ENCODE results near the gene CLDN15. TPM values are rescaled to one million over a fixed set of nuclear protein-coding genes. Genes with fewer than 3 reads are reported as not detected.

The CLDN15 gene
- total RNA-seq, 2 experiments from 2014 or later: 17.8 to 31.9 TPM

GRCh38 chr7:101239191-101239950 lies 1.8 kb upstream of the CLDN15 start:
- no peak for TF ChIP-seq EZH2phosphoT487 (IDR thresholded peaks at IDR 0.05; ENCODE audit: borderline replicate concordance, low read depth, low read length)
- Histone ChIP-seq H4K20me1 (ENCODE audit: insufficient read depth, low read length) (no peaks in the 10 kb centered on the region), H3K4me3 (ENCODE audit: low read depth, low read length, poor library complexity, severe bottlenecking) (no peak overlapping the region), H3K36me3 (ENCODE audit: insufficient read depth, low read length) (peaks cover 47% of the 10 kb centered on the region; the same call in 1 of the 2 replicates), H3K79me2 (ENCODE audit: insufficient read depth, low read depth, low read length) (peaks cover 15% of the 10 kb centered on the region; the same call in 1 of the 2 replicates), H2AFZ (ENCODE audit: low read length) (no peak overlapping the region), H3K4me2 (ENCODE audit: low read length) (no peak overlapping the region), H3K27ac (ENCODE audit: low read depth, low read length, poor library complexity, severe bottlenecking) (no peak overlapping the region), H3K4me1 (ENCODE audit: insufficient read depth, low read length, poor library complexity, severe bottlenecking) (peaks cover 9% of the 10 kb centered on the region), H3K9me2 (ENCODE audit: insufficient read depth, low read length) (no peaks in the 10 kb centered on the region), H3K9me3 (ENCODE audit: low read length) (no peaks in the 10 kb centered on the region)
- ChIA-PET CTCF (ENCODE audit: unreplicated experiment) (no interaction called here), POLR2A (no interaction called here)
- no TSS peak for BruUV-seq (replicated peaks)
- intact Hi-C loops (cut with micrococcal nuclease; ENCODE audit: unreplicated experiment): no loop called here
- DNase-seq (ENCODE audit: low spot score): no peak

GRCh38 chr7:101238226-101239182 lies 902 bp upstream of the CLDN15 start:
- peaks cover 44% of the 10 kb centered on the region; the same call in 1 of the 2 replicates for H3K36me3 ChIP-seq (ENCODE audit: insufficient read depth, low read length)
- intact Hi-C loops (cut with micrococcal nuclease; ENCODE audit: unreplicated experiment): no loop called here
- peaks cover 2% of the 10 kb centered on the region for H3K4me1 ChIP-seq (ENCODE audit: insufficient read depth, low read length, poor library complexity, severe bottlenecking)
- no peak overlapping the region for H2AFZ ChIP-seq (ENCODE audit: low read length)
- H3K4me3 ChIP-seq (ENCODE audit: low read depth, low read length, poor library complexity, severe bottlenecking): no peak overlapping the region
- DNase-seq (ENCODE audit: low spot score): no peak
- TF ChIP-seq, protein P1, sequence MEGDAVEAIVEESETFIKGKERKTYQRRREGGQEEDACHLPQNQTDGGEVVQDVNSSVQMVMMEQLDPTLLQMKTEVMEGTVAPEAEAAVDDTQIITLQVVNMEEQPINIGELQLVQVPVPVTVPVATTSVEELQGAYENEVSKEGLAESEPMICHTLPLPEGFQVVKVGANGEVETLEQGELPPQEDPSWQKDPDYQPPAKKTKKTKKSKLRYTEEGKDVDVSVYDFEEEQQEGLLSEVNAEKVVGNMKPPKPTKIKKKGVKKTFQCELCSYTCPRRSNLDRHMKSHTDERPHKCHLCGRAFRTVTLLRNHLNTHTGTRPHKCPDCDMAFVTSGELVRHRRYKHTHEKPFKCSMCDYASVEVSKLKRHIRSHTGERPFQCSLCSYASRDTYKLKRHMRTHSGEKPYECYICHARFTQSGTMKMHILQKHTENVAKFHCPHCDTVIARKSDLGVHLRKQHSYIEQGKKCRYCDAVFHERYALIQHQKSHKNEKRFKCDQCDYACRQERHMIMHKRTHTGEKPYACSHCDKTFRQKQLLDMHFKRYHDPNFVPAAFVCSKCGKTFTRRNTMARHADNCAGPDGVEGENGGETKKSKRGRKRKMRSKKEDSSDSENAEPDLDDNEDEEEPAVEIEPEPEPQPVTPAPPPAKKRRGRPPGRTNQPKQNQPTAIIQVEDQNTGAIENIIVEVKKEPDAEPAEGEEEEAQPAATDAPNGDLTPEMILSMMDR (conservative IDR thresholded peaks at IDR 0.05; ENCODE audit: low read length): no peak
- TF ChIP-seq EZH2phosphoT487 (IDR thresholded peaks at IDR 0.05; ENCODE audit: borderline replicate concordance, low read depth, low read length): no peak
- H4K20me1 ChIP-seq (ENCODE audit: insufficient read depth, low read length): no peaks in the 10 kb centered on the region
- no TSS peak for BruUV-seq (replicated peaks)
- H3K27ac ChIP-seq (ENCODE audit: low read depth, low read length, poor library complexity, severe bottlenecking): no peak overlapping the region
- H3K9me3 ChIP-seq (ENCODE audit: low read length): no peaks in the 10 kb centered on the region
- no peak overlapping the region for H3K4me2 ChIP-seq (ENCODE audit: low read length)
- H3K79me2 ChIP-seq (ENCODE audit: insufficient read depth, low read depth, low read length): peaks cover 10% of the 10 kb centered on the region; the same call in 1 of the 2 replicates
- POLR2A ChIA-PET: no interaction called here
- CTCF ChIA-PET (ENCODE audit: unreplicated experiment): interaction anchor here (1.1 kb wide), 1 partner anchor 11 kb away, joined by 4 read pairs; no protein-coding TSS in a partner anchor
- H3K9me2 ChIP-seq (ENCODE audit: insufficient read depth, low read length): no peaks in the 10 kb centered on the region

DNA sequence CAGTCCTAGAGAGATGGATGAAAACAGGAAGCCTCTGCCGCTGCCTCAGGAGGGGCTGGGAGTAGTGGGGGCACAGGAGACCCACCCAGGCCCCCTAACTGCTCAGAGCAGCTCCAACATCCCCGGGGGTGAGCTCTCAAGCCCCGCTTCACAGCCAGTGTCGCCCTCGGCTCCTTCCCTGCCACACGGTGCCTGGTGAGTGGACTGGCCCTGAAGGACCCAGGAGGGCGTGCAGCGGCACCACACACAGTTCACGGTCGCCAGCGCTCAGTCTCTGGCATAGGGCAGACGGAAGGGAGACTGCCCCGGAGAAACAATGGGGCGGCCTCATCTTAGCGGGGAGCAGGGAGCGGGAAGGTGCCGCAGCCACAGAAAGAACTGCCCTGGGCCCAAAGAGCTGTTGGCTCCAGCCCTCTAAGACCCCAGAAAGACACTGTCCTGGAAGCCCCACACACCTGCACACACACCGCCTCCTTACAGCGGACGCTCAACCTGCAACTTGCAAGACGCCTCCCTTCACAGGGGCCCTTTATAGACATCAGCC lies 1.2 kb downstream of the CLDN15 start:
- H3K4me1 ChIP-seq (ENCODE audit: insufficient read depth, low read length, poor library complexity, severe bottlenecking): no peaks in the 10 kb centered on the region
- H3K9me3 ChIP-seq (ENCODE audit: low read length): no peaks in the 10 kb centered on the region
- CTCF ChIA-PET (ENCODE audit: unreplicated experiment): no interaction called here
- TF ChIP-seq EZH2phosphoT487 (IDR thresholded peaks at IDR 0.05; ENCODE audit: borderline replicate concordance, low read depth, low read length): no peak
- TF ChIP-seq, protein P1 (conservative IDR thresholded peaks at IDR 0.05; ENCODE audit: low read length): no peak
- no peaks in the 10 kb centered on the region for H4K20me1 ChIP-seq (ENCODE audit: insufficient read depth, low read length)
- peaks cover 33% of the 10 kb centered on the region; the same call in 1 of the 2 replicates for H3K36me3 ChIP-seq (ENCODE audit: insufficient read depth, low read length)
- BruUV-seq (replicated peaks): no TSS peak
- H3K9me2 ChIP-seq (ENCODE audit: insufficient read depth, low read length): no peaks in the 10 kb centered on the region
- no peak overlapping the region for H3K27ac ChIP-seq (ENCODE audit: low read depth, low read length, poor library complexity, severe bottlenecking)
- intact Hi-C loops (cut with micrococcal nuclease; ENCODE audit: unreplicated experiment): no loop called here
- POLR2A ChIA-PET: no interaction called here
- DNase-seq (ENCODE audit: low spot score): no peak
- no peak overlapping the region for H3K4me2 ChIP-seq (ENCODE audit: low read length)
- H3K4me3 ChIP-seq (ENCODE audit: low read depth, low read length, poor library complexity, severe bottlenecking): no peak overlapping the region
- H2AFZ ChIP-seq (ENCODE audit: low read length): no peak overlapping the region
- H3K79me2 ChIP-seq (ENCODE audit: insufficient read depth, low read depth, low read length): no peaks in the 10 kb centered on the region

Measured in OCI-LY7 (cell line).